ENCODE data around the gene CD59. TPM values are rescaled to one million over a fixed set of nuclear protein-coding genes. Genes with fewer than 3 reads are reported as not detected.
A peak's percentile ranks its signal among the peaks of the same experiment; 100 is the strongest.

CD59 gene
- polyA plus RNA-seq, 3 donors: 3.7 to 34.9 (median 21.1) TPM

DNA sequence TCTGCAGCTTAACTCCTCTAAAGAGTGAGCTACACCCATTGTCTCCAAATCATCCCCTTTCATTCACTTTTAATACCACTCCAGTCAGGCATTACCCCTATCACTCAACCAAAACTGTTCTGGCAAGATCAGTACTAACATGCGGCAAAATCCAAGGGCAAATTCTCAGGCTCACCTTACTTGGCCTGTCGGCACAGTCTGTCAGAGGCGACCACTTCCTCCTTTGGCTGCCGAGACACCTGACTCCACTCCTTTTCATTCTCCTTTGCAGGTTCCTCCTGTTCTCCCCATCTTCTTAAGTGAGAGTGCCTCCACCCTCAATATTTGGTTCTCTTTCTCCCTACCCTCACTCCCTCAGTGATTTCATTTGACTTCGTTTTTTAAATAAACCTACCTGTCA is 39.8 kb downstream of the CD59 start:
- no peak overlapping the region for H3K27ac Mint-ChIP-seq

DNA sequence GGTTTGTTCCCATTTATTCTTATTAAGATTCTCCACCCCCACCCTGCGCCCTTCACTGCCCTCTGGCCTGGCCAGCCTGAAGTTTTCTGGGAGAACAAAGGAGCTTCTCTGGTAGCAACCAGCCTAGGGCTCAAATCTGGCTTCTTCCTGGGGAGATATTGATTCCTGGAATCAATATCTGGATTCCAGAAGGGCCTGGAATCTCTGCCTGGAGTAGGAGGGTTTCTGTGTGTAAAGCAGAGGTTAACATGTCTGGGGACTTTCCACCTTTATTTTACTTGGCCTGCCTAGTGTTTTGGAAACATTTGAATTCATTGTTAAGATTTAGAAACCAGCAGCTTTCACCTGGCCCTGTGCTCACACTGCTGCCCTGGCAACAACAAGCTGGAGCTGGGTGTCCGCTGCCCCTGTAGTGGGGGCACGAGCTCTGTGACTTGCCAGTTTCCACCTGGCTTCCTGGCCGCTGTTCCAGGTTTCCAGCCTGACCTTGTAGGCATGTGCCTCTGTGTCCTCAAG is 41.1 kb downstream of the CD59 start:
- no peak overlapping the region for H3K4me3 Mint-ChIP-seq

More for the DNA sequence above, 39.8 kb downstream of the CD59 start:
- peaks cover 26 to 41% (median 31%) of the 10 kb centered on the region in 3 donors for H3K27me3 Mint-ChIP-seq (ENCODE audit: low read depth in 3 of 3)
- H2AFZ ChIP-seq (ENCODE audit: insufficient read depth, low read depth, low read length, poor library complexity, severe bottlenecking): no peak overlapping the region
- 19% methylated on average over 5 of the region's 5 CpGs for WGBS (ENCODE audit: insufficient coverage)
- no peak overlapping the region for H3K4me3 ChIP-seq (replicated peaks in 1 of 3; ENCODE audit: low read depth in 2 of 3, low read length in 3 of 3)
- no peaks in the 10 kb centered on the region for H3K36me3 ChIP-seq (replicated peaks in 1 of 2; ENCODE audit: control insufficient read depth in 1 of 2, insufficient read depth in 2 of 2, low read length in 2 of 2)
- H3K9me3 ChIP-seq (replicated peaks in 1 of 2; ENCODE audit: control insufficient read depth in 1 of 2, insufficient read depth in 1 of 2, low read length in 2 of 2): no peaks in the 10 kb centered on the region
- H3K9me3 Mint-ChIP-seq: peaks cover 0 to 4% (median 0%) of the 10 kb centered on the region in 7 donors
- H3K4me3 Mint-ChIP-seq: peak overlapping the region in 1 of 2 donors; percentile 27
- no peak overlapping the region for H3K4me2 ChIP-seq (replicated peaks; ENCODE audit: extremely low read depth, low read length, poor library complexity, severe bottlenecking)
- no peaks in the 10 kb centered on the region for H3K36me3 Mint-ChIP-seq
- H3K27me3 ChIP-seq (ENCODE audit: control insufficient read depth in 2 of 2, insufficient read depth in 2 of 2, low read length in 2 of 2): peaks cover 5 to 33% of the 10 kb centered on the region in 2 donors
- peaks cover 22% of the 10 kb centered on the region for H3K4me1 Mint-ChIP-seq
- no peaks in the 10 kb centered on the region for H4K20me1 ChIP-seq (ENCODE audit: insufficient read depth, low read length)
- TF ChIP-seq CTCF (IDR thresholded peaks at IDR 0.05): no peak
- peaks cover 14 to 17% of the 10 kb centered on the region in 2 donors for H3K4me1 ChIP-seq (ENCODE audit: control insufficient read depth in 1 of 2, insufficient read depth in 2 of 2, low read length in 2 of 2)
- H3K79me2 ChIP-seq (ENCODE audit: insufficient read depth, low read length): no peaks in the 10 kb centered on the region
- H3K9ac ChIP-seq (ENCODE audit: insufficient read depth, low read length, poor library complexity, severe bottlenecking): no peak overlapping the region
- DNase-seq: no peak
- intact Hi-C loops (cut with micrococcal nuclease): loop anchor here in 1 of 2 donors (10.0 kb wide), 1 partner anchor 332 kb away; no protein-coding TSS in a partner anchor
- no peak overlapping the region for H3K27ac ChIP-seq (ENCODE audit: low read depth in 1 of 2, low read length in 2 of 2)

More for the DNA sequence above, 41.1 kb downstream of the CD59 start:
- Mint-ChIP-seq H3K4me1 (peaks cover 15% of the 10 kb centered on the region), H3K27ac (no peak overlapping the region), H3K9me3 (peaks cover 0 to 4% (median 0%) of the 10 kb centered on the region in 7 donors), H3K36me3 (no peaks in the 10 kb centered on the region), H3K27me3 (ENCODE audit: low read depth in 3 of 3) (peaks cover 25 to 40% (median 31%) of the 10 kb centered on the region in 3 donors)
- H3K9ac ChIP-seq (ENCODE audit: insufficient read depth, low read length, poor library complexity, severe bottlenecking): no peak overlapping the region
- no peak overlapping the region for H3K4me2 ChIP-seq (replicated peaks; ENCODE audit: extremely low read depth, low read length, poor library complexity, severe bottlenecking)
- no peaks in the 10 kb centered on the region for H3K9me3 ChIP-seq (replicated peaks in 1 of 2; ENCODE audit: control insufficient read depth in 1 of 2, insufficient read depth in 1 of 2, low read length in 2 of 2)
- TF ChIP-seq CTCF (IDR thresholded peaks at IDR 0.05): no peak
- no peak overlapping the region for H3K4me3 ChIP-seq (replicated peaks in 1 of 3; ENCODE audit: low read depth in 2 of 3, low read length in 3 of 3)
- peaks cover 6 to 8% of the 10 kb centered on the region in 2 donors for H3K4me1 ChIP-seq (ENCODE audit: control insufficient read depth in 1 of 2, insufficient read depth in 2 of 2, low read length in 2 of 2)
- DNase-seq: no peak
- H2AFZ ChIP-seq (ENCODE audit: insufficient read depth, low read depth, low read length, poor library complexity, severe bottlenecking): no peak overlapping the region
- WGBS (ENCODE audit: insufficient coverage): 92% methylated on average over 2 of the region's 4 CpGs
- no peaks in the 10 kb centered on the region for H3K36me3 ChIP-seq (replicated peaks in 1 of 2; ENCODE audit: control insufficient read depth in 1 of 2, insufficient read depth in 2 of 2, low read length in 2 of 2)
- peaks cover 5 to 32% of the 10 kb centered on the region in 2 donors for H3K27me3 ChIP-seq (ENCODE audit: control insufficient read depth in 2 of 2, insufficient read depth in 2 of 2, low read length in 2 of 2)
- H3K27ac ChIP-seq (ENCODE audit: low read depth in 1 of 2, low read length in 2 of 2): no peak overlapping the region
- intact Hi-C loops (cut with micrococcal nuclease): loop anchor here in 1 of 2 donors (10.0 kb wide), 1 partner anchor 330 kb away; no protein-coding TSS in a partner anchor
- H3K79me2 ChIP-seq (ENCODE audit: insufficient read depth, low read length): no peaks in the 10 kb centered on the region
- H4K20me1 ChIP-seq (ENCODE audit: insufficient read depth, low read length): no peaks in the 10 kb centered on the region

All from CD14-positive monocyte (primary cell).